Neural cell (in vitro differentiated cells): ENCODE results near the gene MED27.

Experiments used
- CTCF ChIP-seq: fragments of 450-650 bp; IDR thresholded peaks from 2 replicates; pipeline ENCODE4 v1.5.1; 2014; ENCODE audit warnings: antibody characterized with exemption, mild to moderate bottlenecking, moderate library complexity; ENCODE audit not compliant: poor library complexity, severe bottlenecking
- EP300 ChIP-seq: fragments of 450-650 bp; conservative IDR thresholded peaks from 2 replicates; pipeline ENCODE4 v1.6.1; 2014; ENCODE audit warnings: antibody characterized with exemption, mild to moderate bottlenecking, moderate library complexity; ENCODE audit not compliant: poor library complexity, severe bottlenecking
- EZH2 ChIP-seq: fragments of 200-600, 300-800 bp; shearing (Covaris generic), sonication (generic); IDR thresholded peaks from 2 replicates; pipeline ENCODE4 v1.6.1; 2014; ENCODE audit warnings: antibody characterized with exemption, low read length, borderline replicate concordance, mild to moderate bottlenecking; ENCODE audit not compliant: insufficient read depth, poor library complexity, severe bottlenecking
- MXI1 ChIP-seq: fragments of 450-650 bp; conservative IDR thresholded peaks from 2 replicates; pipeline ENCODE4 v1.6.1; 2014; ENCODE audit warnings: antibody characterized with exemption, mild to moderate bottlenecking; ENCODE audit not compliant: poor library complexity, severe bottlenecking
- POLR2AphosphoS5 ChIP-seq: IDR thresholded peaks from 2 replicates; pipeline ENCODE4 v1.6.1; 2012
- REST ChIP-seq: IDR thresholded peaks from 2 replicates; pipeline ENCODE4 v1.6.1; 2012; ENCODE audit warnings: borderline replicate concordance
- TAF1 ChIP-seq: IDR thresholded peaks from 2 replicates; pipeline ENCODE4 v1.6.1; 2012; ENCODE audit warnings: low read depth

GRCh38 chr9:132039284-132039683 is 40.4 kb downstream of the MED27 start:
- no peak for TF ChIP-seq CTCF
- no peak for TF ChIP-seq EZH2
- no peak for TF ChIP-seq POLR2AphosphoS5
- TF ChIP-seq MXI1, result no peak
- no peak for TF ChIP-seq EP300
- TF ChIP-seq TAF1, result no peak
- no peak for TF ChIP-seq REST
